ENCODE results near the gene CCZ1.
"Not testable (repeated sequence)": the region's sequence is repeated elsewhere in the genome, so short reads cannot be mapped to it uniquely, and the experiment has no call there.

The CCZ1 gene

GRCh38 chr7:5898480-5899224, at the start of gene CCZ1:
Gene CCZ1, plus strand, starts transcription at chr7:5898733. Its CDS starts 67 bp downstream, at chr7:5898800.
- peak; percentile 64 for DNase-seq

GRCh38 chr7:5850944-5851343, 47.6 kb upstream of the CCZ1 start:
- DNase-seq, result no peak

- no peak for DNase-seq
Observed at GRCh38 chr7:5854738-5855137, 43.8 kb upstream of the CCZ1 start.

GRCh38 chr7:5857041-5857575, 41.4 kb upstream of the CCZ1 start:
- DNase-seq, result not testable (repeated sequence)

- DNase-seq, result peak; percentile 69
Observed at GRCh38 chr7:5858494-5858893, 40.0 kb upstream of the CCZ1 start.

- not testable (repeated sequence) for DNase-seq
Observed at GRCh38 chr7:5861281-5861680, 37.3 kb upstream of the CCZ1 start.

- not testable (repeated sequence) for DNase-seq
Observed at GRCh38 chr7:5862753-5863366, 35.7 kb upstream of the CCZ1 start.

GRCh38 chr7:5865279-5865931, 33.1 kb upstream of the CCZ1 start:
- DNase-seq, result not testable (repeated sequence)

- DNase-seq, result no peak
Observed at GRCh38 chr7:5867060-5867459, 31.5 kb upstream of the CCZ1 start.

- DNase-seq, result not testable (repeated sequence)
Observed at GRCh38 chr7:5868928-5869341, 29.6 kb upstream of the CCZ1 start.

- no peak for DNase-seq
Observed at GRCh38 chr7:5869691-5870090, 28.8 kb upstream of the CCZ1 start.

- no peak for DNase-seq
Observed at GRCh38 chr7:5870311-5870710, 28.2 kb upstream of the CCZ1 start.

- DNase-seq, result no peak
Observed at GRCh38 chr7:5872326-5872725, 26.2 kb upstream of the CCZ1 start.

- not testable (repeated sequence) for DNase-seq
Observed at GRCh38 chr7:5879591-5879990, 18.9 kb upstream of the CCZ1 start.

GRCh38 chr7:5880106-5880505, 18.4 kb upstream of the CCZ1 start:
- DNase-seq, result not testable (repeated sequence)

GRCh38 chr7:5884431-5884830, 14.1 kb upstream of the CCZ1 start:
- DNase-seq, result not testable (repeated sequence)

- DNase-seq, result not testable (repeated sequence)
Observed at GRCh38 chr7:5888021-5888420, 10.5 kb upstream of the CCZ1 start.

GRCh38 chr7:5890244-5890643, 8.3 kb upstream of the CCZ1 start:
- not testable (repeated sequence) for DNase-seq

GRCh38 chr7:5892498-5892897, 6.0 kb upstream of the CCZ1 start:
- DNase-seq, result no peak

GRCh38 chr7:5897369-5897919, 1.1 kb upstream of the CCZ1 start:
- DNase-seq, result not testable (repeated sequence)

- DNase-seq, result not testable (repeated sequence)
Observed at GRCh38 chr7:5903002-5903401, 4.5 kb downstream of the CCZ1 start.

- not testable (repeated sequence) for DNase-seq
Observed at GRCh38 chr7:5904726-5905125, 6.2 kb downstream of the CCZ1 start.

- DNase-seq, result not testable (repeated sequence)
Observed at GRCh38 chr7:5908835-5909234, 10.3 kb downstream of the CCZ1 start.
